GM06990 (cell line): ENCODE data around the gene AKIP1.
"Not testable (repeated sequence)": the region's sequence is repeated elsewhere in the genome, so short reads cannot be mapped to it uniquely, and the experiment has no call there.

ENCODE experiments used
- DNase-seq: peaks from one replicate; pipeline ENCODE4 v3.0.0-alpha.2; 2011; ENCODE audit not compliant: insufficient read length; ENCODE audit errors: extremely low read depth
- H3K27me3 ChIP-seq: replicated peaks from 2 replicates; pipeline ENCODE4 v1.6.0; 2011; ENCODE audit warnings: low read length; ENCODE audit not compliant: control insufficient read depth, insufficient read depth
- H3K36me3 ChIP-seq: 2 replicates; pipeline ENCODE4 v1.5.1; 2011; ENCODE audit warnings: low read length; ENCODE audit not compliant: control insufficient read depth, insufficient read depth
- H3K4me3 ChIP-seq: replicated peaks from 2 replicates; pipeline ENCODE4 v1.5.1; 2011; ENCODE audit warnings: low read depth, mild to moderate bottlenecking, control low read depth, low read length
- TF ChIP-seq, protein P1 (sequence below): IDR thresholded peaks from 2 replicates; pipeline ENCODE4 v1.5.1; 2011; ENCODE audit warnings: low read length, control low read depth, mild to moderate bottlenecking, inconsistent platforms; ENCODE audit not compliant: insufficient read depth, poor library complexity, severe bottlenecking

Gene AKIP1

DNA sequence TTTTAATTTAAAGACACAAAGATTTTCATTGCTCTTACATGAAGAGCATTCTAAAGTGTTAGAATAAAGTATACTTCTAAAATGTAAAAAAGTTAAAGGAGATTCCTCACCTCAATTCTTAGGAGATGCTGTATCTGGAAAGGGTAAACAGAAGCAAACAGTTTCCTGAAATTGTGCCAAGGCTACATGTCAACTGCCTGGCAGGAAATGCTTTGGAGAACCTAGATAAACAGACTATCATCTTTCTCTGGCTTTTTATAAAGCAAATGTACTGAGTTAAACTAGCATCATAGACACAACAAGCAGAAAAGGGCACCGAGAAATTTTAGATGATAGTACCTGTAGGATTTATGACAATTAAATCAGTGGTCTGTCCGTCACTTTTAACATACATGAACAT, 24.7 kb upstream of the AKIP1 start:
- Histone ChIP-seq H3K36me3 (no peaks in the 10 kb centered on the region), H3K27me3 (no peaks in the 10 kb centered on the region; the same call in 1 of the 2 replicates), H3K4me3 (no peak overlapping the region)
- TF ChIP-seq, protein P1, sequence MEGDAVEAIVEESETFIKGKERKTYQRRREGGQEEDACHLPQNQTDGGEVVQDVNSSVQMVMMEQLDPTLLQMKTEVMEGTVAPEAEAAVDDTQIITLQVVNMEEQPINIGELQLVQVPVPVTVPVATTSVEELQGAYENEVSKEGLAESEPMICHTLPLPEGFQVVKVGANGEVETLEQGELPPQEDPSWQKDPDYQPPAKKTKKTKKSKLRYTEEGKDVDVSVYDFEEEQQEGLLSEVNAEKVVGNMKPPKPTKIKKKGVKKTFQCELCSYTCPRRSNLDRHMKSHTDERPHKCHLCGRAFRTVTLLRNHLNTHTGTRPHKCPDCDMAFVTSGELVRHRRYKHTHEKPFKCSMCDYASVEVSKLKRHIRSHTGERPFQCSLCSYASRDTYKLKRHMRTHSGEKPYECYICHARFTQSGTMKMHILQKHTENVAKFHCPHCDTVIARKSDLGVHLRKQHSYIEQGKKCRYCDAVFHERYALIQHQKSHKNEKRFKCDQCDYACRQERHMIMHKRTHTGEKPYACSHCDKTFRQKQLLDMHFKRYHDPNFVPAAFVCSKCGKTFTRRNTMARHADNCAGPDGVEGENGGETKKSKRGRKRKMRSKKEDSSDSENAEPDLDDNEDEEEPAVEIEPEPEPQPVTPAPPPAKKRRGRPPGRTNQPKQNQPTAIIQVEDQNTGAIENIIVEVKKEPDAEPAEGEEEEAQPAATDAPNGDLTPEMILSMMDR, result no peak
- no peak for DNase-seq

DNA sequence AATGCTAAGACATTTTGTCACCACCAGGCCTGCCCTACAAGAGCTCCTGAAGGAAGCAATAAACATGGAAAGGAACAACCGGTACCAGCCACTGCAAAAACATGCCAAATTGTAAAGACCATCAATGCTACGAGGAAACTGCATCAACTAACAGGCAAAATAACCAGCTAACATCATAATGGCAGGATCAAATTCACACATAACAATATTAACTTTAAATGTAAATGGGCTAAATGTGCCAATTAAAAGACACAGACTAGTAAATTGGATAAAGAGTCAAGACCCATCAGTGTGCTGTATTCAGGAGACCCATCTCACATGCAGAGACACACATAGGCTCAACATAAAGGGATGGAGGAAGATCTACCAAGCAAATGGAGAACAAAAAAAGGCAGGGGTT, 19.8 kb upstream of the AKIP1 start:
- H3K4me3 ChIP-seq, H3K27me3 ChIP-seq, DNase-seq, H3K36me3 ChIP-seq: not testable (repeated sequence)

DNA sequence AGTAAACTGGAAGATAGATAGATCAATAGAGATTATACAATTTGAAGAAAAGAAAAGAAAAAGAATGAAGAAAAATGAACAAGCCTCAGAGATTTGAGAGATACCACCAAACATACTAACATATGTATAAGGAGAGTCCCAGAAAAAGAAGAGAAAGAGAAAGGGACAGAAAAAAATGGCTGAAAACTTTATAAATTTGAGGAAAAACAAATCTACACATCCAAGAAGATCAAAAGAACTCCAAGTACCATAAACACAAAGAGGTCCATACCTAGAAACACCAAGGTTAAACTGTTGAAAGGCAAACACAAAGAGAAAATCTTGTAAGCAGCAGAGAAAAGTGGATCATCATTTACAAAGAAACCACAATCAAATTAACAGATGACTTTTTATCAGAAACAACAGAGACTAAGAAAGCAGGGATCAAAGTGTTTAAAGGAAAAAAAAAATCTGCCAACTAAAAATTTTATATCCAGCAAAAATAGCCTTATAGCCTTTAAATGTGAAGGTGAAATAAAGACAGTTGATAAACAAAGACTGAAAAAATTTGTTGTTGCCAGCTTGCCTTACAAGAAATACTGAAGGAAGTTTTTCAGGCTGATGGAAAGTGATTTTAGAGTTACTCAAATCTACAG, 11.8 kb upstream of the AKIP1 start:
- DNase-seq, result no peak
- Histone ChIP-seq H3K4me3 (no peak overlapping the region), H3K36me3 (no peaks in the 10 kb centered on the region), H3K27me3 (no peaks in the 10 kb centered on the region)
- TF ChIP-seq, protein P1, result no peak

DNA sequence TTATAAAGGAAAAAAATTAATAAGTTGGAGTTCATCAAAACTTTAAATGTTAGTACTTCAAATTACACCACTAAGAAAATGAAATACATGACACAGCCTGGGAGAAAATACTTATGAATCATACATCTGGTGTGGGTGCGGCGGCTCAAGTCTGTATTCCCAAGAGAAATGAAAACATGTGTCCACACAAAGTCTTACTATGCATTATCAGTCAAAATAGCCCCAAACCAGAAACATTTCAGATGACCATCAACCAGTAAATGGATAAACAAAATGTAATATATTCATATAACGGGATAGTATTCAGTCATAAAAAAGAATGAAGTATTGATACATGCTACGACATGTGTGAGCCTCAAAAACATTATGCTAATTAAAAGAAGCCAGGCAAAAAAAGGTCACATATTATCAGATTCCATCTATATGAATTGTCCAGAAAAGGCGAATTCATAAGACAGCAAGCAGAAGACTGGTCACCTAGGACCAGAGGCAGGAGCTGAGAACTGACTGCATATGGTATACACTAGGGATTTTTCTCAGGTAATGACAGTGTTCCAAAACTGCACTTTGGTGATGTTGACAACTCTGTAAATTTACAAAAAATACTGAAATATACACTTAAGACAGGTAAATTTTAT, 5.3 kb upstream of the AKIP1 start:
- Histone ChIP-seq H3K4me3 (no peak overlapping the region), H3K36me3 (no peaks in the 10 kb centered on the region)
- no peak for DNase-seq

DNA sequence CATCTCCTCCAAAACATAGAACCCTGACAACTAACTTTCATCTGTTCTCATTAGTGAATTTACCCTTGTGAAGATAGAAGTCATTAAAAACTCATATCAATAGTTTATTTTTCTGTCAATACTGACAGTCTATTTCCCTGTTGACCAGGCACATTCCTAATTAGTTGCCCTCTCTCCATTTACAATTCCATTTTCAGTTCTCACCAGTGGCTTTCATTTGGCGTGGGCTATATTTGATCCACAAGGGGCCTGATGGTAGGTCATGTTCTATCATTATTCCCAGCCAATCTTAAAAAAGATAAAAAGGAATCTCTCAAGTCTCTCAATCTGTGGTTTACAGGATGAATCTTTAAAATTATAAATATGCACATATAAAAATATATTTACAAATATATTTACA, 3.9 kb upstream of the AKIP1 start:
- no peaks in the 10 kb centered on the region for H3K36me3 ChIP-seq
- no peaks in the 10 kb centered on the region for H3K27me3 ChIP-seq
- H3K4me3 ChIP-seq, result no peak overlapping the region
- TF ChIP-seq, protein P1, result no peak
- DNase-seq, result no peak

More for the DNA sequence above, 5.3 kb upstream of the AKIP1 start:
- TF ChIP-seq, protein P1, result no peak
- no peaks in the 10 kb centered on the region for H3K27me3 ChIP-seq

DNA sequence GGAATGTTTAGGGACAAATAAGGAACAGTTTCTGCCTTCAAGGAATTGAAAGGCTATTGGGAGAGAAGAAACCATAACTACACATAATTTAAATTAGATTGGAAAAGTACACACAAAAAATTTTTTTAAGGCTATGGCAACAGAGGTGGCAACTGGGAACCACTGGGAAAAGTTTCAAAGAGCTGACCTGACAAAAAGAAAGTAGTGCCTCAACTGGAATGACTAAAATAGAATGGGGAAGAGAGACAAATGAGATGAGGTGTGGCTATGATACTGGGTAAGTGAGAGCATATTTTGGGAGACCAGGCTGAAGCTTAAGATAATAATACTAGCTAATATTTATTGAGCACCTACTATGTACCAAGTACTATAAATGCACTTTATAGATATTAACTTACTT, 2.9 kb upstream of the AKIP1 start:
- DNase-seq, result no peak
- H3K27me3 ChIP-seq, result no peaks in the 10 kb centered on the region
- H3K36me3 ChIP-seq, result no peaks in the 10 kb centered on the region
- TF ChIP-seq, protein P1, result no peak
- H3K4me3 ChIP-seq, result no peak overlapping the region
